HEK293 (cell line): ENCODE measurements around the gene COL4A3.

Experiments used
- CTCF ChIA-PET: fragments of 350-600 bp; formaldehyde crosslinking; extraction: SDS; loops from one replicate; lab custom pipeline; 2021; ENCODE audit warnings: antibody characterized with exemption; lab: Yijun Ruan, JAX
- POLR2A ChIA-PET: fragments of 300-600 bp; formaldehyde crosslinking; extraction: SDS; loops from one replicate; lab custom pipeline; 2020; ENCODE audit warnings: antibody characterized with exemption, inconsistent platforms; lab: Yijun Ruan, JAX
- H3K27ac ChIP-seq: fragments of 200-500 bp; sonication (Bioruptor generic); 2 replicates; pipeline ENCODE4 v1.5.1; 2014; ENCODE audit warnings: low read depth, low read length, control low read depth, inconsistent platforms; ENCODE audit errors: extremely low read depth
- H3K36me3 ChIP-seq, 2 experiments: fragments of 200-500 bp in 1 of 2; sonication (Bioruptor generic) in 1 of 2; 1 replicate in 1 of 2; 2 replicates in 1 of 2; pipeline ENCODE4 v1.5.1; 2014 to 2017; ENCODE audit warnings: inconsistent platforms in 2 of 2, low read length in 2 of 2; ENCODE audit not compliant: control insufficient read depth in 2 of 2, insufficient read depth in 1 of 2
- H3K4me1 ChIP-seq: fragments of 200-500 bp; sonication (Bioruptor generic); 2 replicates; pipeline ENCODE4 v1.5.1; 2014; ENCODE audit warnings: mild to moderate bottlenecking, low read length, inconsistent platforms; ENCODE audit not compliant: control insufficient read depth, insufficient read depth
- H3K4me3 ChIP-seq: 2 replicates; pipeline ENCODE4 v1.5.1; 2011; ENCODE audit warnings: low read depth, mild to moderate bottlenecking, control low read depth, low read length, moderate library complexity
- H3K9me3 ChIP-seq: fragments of 200-500 bp; sonication (Bioruptor generic); 2 replicates; pipeline ENCODE4 v1.5.1; 2014; ENCODE audit warnings: low read depth, low read length, inconsistent platforms; ENCODE audit not compliant: control insufficient read depth, insufficient read depth
- MEIS1 ChIP-seq: sonication (generic); formaldehyde crosslinking; IDR thresholded peaks from 2 replicates; pipeline ENCODE4 v1.8.1; 2022; ENCODE audit warnings: missing genetic modification reagents, mild to moderate bottlenecking, borderline replicate concordance
- OSR2 ChIP-seq: fragments of 450-650 bp; formaldehyde crosslinking; IDR thresholded peaks from 2 replicates; pipeline ENCODE4 v1.5.1; 2016; ENCODE audit warnings: missing biosample characterization, missing genetic modification characterization
- RBAK ChIP-seq: fragments of 450-650 bp; formaldehyde crosslinking; IDR thresholded peaks from 2 replicates; pipeline ENCODE4 v1.5.1; 2016; ENCODE audit warnings: missing biosample characterization, missing genetic modification characterization
- SETDB1 ChIP-seq: IDR thresholded peaks from one replicate; pipeline ENCODE4 v1.6.1; 2017; ENCODE audit warnings: mild to moderate bottlenecking, low read length, moderate library complexity, mixed read lengths; ENCODE audit not compliant: insufficient read length
- TRIM28 ChIP-seq: IDR thresholded peaks from 2 replicates; pipeline ENCODE4 v1.6.1; 2011; ENCODE audit warnings: low read length, control low read depth, borderline replicate concordance
- ZBTB44 ChIP-seq: fragments of 450-650 bp; IDR thresholded peaks from 2 replicates; pipeline ENCODE4 v1.5.1; 2018; ENCODE audit warnings: missing biosample characterization, mild to moderate bottlenecking, missing genetic modification characterization
- ZFP3 ChIP-seq: fragments of 450-650 bp; formaldehyde crosslinking; IDR thresholded peaks from 2 replicates; pipeline ENCODE4 v1.5.1; 2016; ENCODE audit warnings: low read depth, missing biosample characterization, missing genetic modification characterization
- ZNF146 ChIP-seq: fragments of 450-650 bp; formaldehyde crosslinking; IDR thresholded peaks from 2 replicates; pipeline ENCODE4 v1.5.1; 2016; ENCODE audit warnings: missing biosample characterization, missing genetic modification characterization
- ZNF266 ChIP-seq: fragments of 450-650 bp; formaldehyde crosslinking; IDR thresholded peaks from 2 replicates; pipeline ENCODE4 v1.5.1; 2016; ENCODE audit warnings: missing biosample characterization, missing genetic modification characterization, low read depth
- ZNF280D ChIP-seq: fragments of 450-650 bp; formaldehyde crosslinking; IDR thresholded peaks from 2 replicates; pipeline ENCODE4 v1.5.1; 2016; ENCODE audit warnings: missing biosample characterization, missing genetic modification characterization
- ZNF311 ChIP-seq: fragments of 450-650 bp; formaldehyde crosslinking; IDR thresholded peaks from 2 replicates; pipeline ENCODE4 v1.5.1; 2017; ENCODE audit warnings: missing biosample characterization, missing genetic modification characterization, borderline replicate concordance
- ZNF423 ChIP-seq: fragments of 450-650 bp; formaldehyde crosslinking; IDR thresholded peaks from 2 replicates; pipeline ENCODE4 v1.5.1; 2016; ENCODE audit warnings: missing biosample characterization, missing genetic modification characterization
- ZNF510 ChIP-seq: fragments of 450-650 bp; formaldehyde crosslinking; IDR thresholded peaks from 2 replicates; pipeline ENCODE4 v1.5.1; 2018; ENCODE audit warnings: mild to moderate bottlenecking, missing genetic modification characterization, missing biosample characterization; ENCODE audit not compliant: insufficient replicate concordance
- ZNF529 ChIP-seq: fragments of 450-650 bp; formaldehyde crosslinking; IDR thresholded peaks from 2 replicates; pipeline ENCODE4 v1.5.1; 2017; ENCODE audit warnings: missing genetic modification characterization, missing biosample characterization; ENCODE audit not compliant: insufficient replicate concordance
- ZNF558 ChIP-seq: fragments of 450-650 bp; formaldehyde crosslinking; IDR thresholded peaks from 2 replicates; pipeline ENCODE4 v1.5.1; 2016; ENCODE audit warnings: missing biosample characterization, missing genetic modification characterization
- ZNF571 ChIP-seq: fragments of 450-650 bp; formaldehyde crosslinking; IDR thresholded peaks from 2 replicates; pipeline ENCODE4 v1.5.0; 2017; ENCODE audit warnings: missing biosample characterization, missing genetic modification characterization
- ZNF626 ChIP-seq: fragments of 450-650 bp; sonication (Bioruptor Pico); formaldehyde crosslinking; IDR thresholded peaks from 2 replicates; pipeline ENCODE4 v1.5.1; 2018; ENCODE audit warnings: missing biosample characterization, missing genetic modification characterization, inconsistent platforms
- ZNF660 ChIP-seq: fragments of 450-650 bp; IDR thresholded peaks from 2 replicates; pipeline ENCODE4 v1.5.1; 2018; ENCODE audit warnings: missing biosample characterization, mild to moderate bottlenecking, missing genetic modification characterization
- TF ChIP-seq, protein P1 (sequence below): fragments of 450-650 bp; formaldehyde crosslinking; IDR thresholded peaks from 2 replicates; pipeline ENCODE4 v1.5.1; 2017; ENCODE audit warnings: missing biosample characterization, missing genetic modification characterization
- TF ChIP-seq, protein P2 (sequence below): fragments of 450-650 bp; formaldehyde crosslinking; IDR thresholded peaks from 2 replicates; pipeline ENCODE4 v1.5.1; 2017; ENCODE audit warnings: missing biosample characterization, mild to moderate bottlenecking, missing genetic modification characterization, moderate library complexity
- TF ChIP-seq, protein P3 (sequence below): fragments of 450-650 bp; formaldehyde crosslinking; IDR thresholded peaks from 2 replicates; pipeline ENCODE4 v1.5.1; 2016; ENCODE audit warnings: missing biosample characterization, missing genetic modification characterization

COL4A3 gene

DNA sequence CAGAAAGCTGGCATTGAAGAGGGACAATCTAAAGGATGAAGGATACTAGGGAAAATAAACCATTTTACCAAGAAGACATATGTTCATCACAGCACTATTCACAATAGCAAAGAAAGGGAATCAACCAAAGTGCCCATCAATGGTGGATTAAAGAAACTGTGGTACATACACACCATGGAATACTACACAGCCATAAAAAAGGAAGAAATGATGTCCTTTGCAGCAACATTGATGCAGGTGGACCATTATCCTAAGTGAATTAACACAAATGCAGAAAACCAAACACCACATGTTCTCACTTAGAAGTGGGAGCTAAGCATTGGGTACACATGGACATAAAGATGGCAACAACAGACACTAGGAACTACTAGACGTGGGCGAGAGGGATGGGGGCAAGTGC is 153.4 kb downstream of the COL4A3 start:
- Histone ChIP-seq H3K4me3 (no peak overlapping the region), H3K27ac (no peak overlapping the region), H3K4me1 (no peaks in the 10 kb centered on the region), H3K9me3 (no peaks in the 10 kb centered on the region), H3K36me3 (no peaks in the 10 kb centered on the region)
- ChIA-PET CTCF (interaction anchor here (1.6 kb wide), 1 partner anchor 79 kb away, joined by 5 read pairs; no protein-coding TSS in a partner anchor), POLR2A (no interaction called here)
- TF ChIP-seq ZNF626 (tag by site-specific recombination) (no peak), MEIS1 (no peak), ZNF146 (tag by site-specific recombination) (peak; percentile 85), ZNF423 (tag by site-specific recombination) (no peak), OSR2 (tag by site-specific recombination) (no peak), ZNF311 (tag by site-specific recombination) (no peak)
- TF ChIP-seq, protein P1, sequence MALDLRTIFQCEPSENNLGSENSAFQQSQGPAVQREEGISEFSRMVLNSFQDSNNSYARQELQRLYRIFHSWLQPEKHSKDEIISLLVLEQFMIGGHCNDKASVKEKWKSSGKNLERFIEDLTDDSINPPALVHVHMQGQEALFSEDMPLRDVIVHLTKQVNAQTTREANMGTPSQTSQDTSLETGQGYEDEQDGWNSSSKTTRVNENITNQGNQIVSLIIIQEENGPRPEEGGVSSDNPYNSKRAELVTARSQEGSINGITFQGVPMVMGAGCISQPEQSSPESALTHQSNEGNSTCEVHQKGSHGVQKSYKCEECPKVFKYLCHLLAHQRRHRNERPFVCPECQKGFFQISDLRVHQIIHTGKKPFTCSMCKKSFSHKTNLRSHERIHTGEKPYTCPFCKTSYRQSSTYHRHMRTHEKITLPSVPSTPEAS (tag by site-specific recombination), result no peak

- TF ChIP-seq, protein P2, sequence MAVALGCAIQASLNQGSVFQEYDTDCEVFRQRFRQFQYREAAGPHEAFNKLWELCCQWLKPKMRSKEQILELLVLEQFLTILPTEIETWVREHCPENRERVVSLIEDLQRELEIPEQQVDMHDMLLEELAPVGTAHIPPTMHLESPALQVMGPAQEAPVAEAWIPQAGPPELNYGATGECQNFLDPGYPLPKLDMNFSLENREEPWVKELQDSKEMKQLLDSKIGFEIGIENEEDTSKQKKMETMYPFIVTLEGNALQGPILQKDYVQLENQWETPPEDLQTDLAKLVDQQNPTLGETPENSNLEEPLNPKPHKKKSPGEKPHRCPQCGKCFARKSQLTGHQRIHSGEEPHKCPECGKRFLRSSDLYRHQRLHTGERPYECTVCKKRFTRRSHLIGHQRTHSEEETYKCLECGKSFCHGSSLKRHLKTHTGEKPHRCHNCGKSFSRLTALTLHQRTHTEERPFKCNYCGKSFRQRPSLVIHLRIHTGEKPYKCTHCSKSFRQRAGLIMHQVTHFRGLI (tag by site-specific recombination), result peak; percentile 55; the same call in 1 of the 2 replicates
- TF ChIP-seq ZNF660 (tag by site-specific recombination), result no peak
- TF ChIP-seq, all 188 proteins: peak for 1
- POLR2A ChIA-PET, result no interaction called here
- no peak overlapping the region for H3K4me3 ChIP-seq
Measured at GRCh38 chr2:227320305-227321094, 156.1 kb downstream of the COL4A3 start.

DNA sequence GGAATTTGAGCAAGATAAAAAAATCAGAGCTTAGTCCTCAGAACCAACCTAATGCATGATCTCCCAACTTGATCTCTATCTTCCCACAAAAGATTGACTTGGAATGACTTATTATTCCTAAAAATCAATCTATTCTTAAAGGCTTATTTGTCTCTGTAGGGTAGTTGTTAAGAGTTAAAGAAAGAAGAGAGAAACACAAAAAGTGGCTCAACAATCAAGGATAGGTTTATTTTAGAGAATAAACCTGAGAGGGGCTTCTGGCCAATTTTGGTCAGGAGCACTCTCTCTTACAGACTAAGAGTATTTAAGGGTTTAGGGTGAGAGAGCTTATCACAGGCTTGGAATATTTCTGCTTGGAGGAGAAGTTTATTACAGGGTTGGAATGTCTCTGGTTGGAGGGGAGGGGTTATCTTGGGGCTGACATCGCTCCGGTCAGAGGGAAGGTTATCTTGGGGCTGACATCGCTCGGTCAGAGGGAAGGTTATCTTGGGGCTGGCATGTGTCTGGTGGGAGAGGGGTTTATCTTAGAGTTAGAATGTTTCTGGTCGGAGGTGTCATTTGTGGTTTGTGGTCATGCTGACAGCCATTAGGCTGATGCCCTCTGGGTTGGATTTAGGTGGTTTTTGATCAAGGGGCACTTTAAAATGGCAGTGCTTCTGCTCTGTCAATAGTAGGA is 158.2 kb downstream of the COL4A3 start:
- Histone ChIP-seq H3K4me3 (no peak overlapping the region), H3K27ac (no peak overlapping the region), H3K9me3 (no peaks in the 10 kb centered on the region)
- CTCF ChIA-PET, result no interaction called here
- TF ChIP-seq ZNF558 (tag by site-specific recombination) (no peak), TRIM28 (peak; percentile 42; the same call in 1 of the 2 replicates), ZNF571 (tag by site-specific recombination) (no peak), SETDB1 (peak; percentile 88), ZFP3 (no peak), ZNF529 (peak; percentile 40), RBAK (no peak), ZNF280D (tag by site-specific recombination) (0 out of 2 replicates have a peak, but pooled peaks have one; percentile 69), ZNF510 (tag by site-specific recombination) (peak; percentile 51), ZNF266 (no peak), ZBTB44 (tag by site-specific recombination) (no peak)
- TF ChIP-seq, protein P3, sequence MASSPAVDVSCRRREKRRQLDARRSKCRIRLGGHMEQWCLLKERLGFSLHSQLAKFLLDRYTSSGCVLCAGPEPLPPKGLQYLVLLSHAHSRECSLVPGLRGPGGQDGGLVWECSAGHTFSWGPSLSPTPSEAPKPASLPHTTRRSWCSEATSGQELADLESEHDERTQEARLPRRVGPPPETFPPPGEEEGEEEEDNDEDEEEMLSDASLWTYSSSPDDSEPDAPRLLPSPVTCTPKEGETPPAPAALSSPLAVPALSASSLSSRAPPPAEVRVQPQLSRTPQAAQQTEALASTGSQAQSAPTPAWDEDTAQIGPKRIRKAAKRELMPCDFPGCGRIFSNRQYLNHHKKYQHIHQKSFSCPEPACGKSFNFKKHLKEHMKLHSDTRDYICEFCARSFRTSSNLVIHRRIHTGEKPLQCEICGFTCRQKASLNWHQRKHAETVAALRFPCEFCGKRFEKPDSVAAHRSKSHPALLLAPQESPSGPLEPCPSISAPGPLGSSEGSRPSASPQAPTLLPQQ (tag by site-specific recombination), result no peak
- TF ChIP-seq, all 188 proteins: peak for 5
- Histone ChIP-seq H3K4me1 (peaks cover 4% of the 10 kb centered on the region; the same call in 1 of the 2 replicates), H3K36me3 (no peaks in the 10 kb centered on the region)
- POLR2A ChIA-PET, result no interaction called here

More at GRCh38 chr2:227320305-227321094, 156.1 kb downstream of the COL4A3 start:
- CTCF ChIA-PET, result no interaction called here
- H3K27ac ChIP-seq, result no peak overlapping the region
- no peaks in the 10 kb centered on the region for H3K36me3 ChIP-seq
- no peaks in the 10 kb centered on the region for H3K9me3 ChIP-seq
- H3K4me1 ChIP-seq, result no peaks in the 10 kb centered on the region
